Body of pancreas (tissue), 4 donors: ENCODE results near the gene CHST13. TPM values are rescaled to one million over a fixed set of nuclear protein-coding genes. Genes with fewer than 3 reads are reported as not detected.

Experiments
- ATAC-seq: fragments of 150-250 bp; one replicate; pipeline ENCODE4 v1.9.1; 2016
- DNase-seq, 4 donors: peaks; one replicate each; pipeline ENCODE4 v3.0.0-alpha.2; 2019
- H3K27ac ChIP-seq, 4 donors: fragments of 200-600 bp; sonication (generic); 1 replicate in 3 of 4; 2 replicates in 1 of 4; pipeline versions ENCODE4 v1.5.1 to v1.6.1; 2016 to 2019; ENCODE audit warnings: mild to moderate bottlenecking in 1 of 4, mixed read lengths in 1 of 4, moderate library complexity in 1 of 4
- H3K27me3 ChIP-seq, 2 donors: fragments of 200-600 bp; sonication (generic); one replicate each; pipeline ENCODE4 v1.6.0; 2016; ENCODE audit warnings: mild to moderate bottlenecking in 1 of 2
- H3K36me3 ChIP-seq, 2 donors: fragments of 200-600 bp; sonication (generic); replicated peaks in 1 of 2; 2 replicates each; pipeline ENCODE4 v1.5.1; 2016; ENCODE audit warnings: low read depth in 2 of 2; ENCODE audit not compliant: insufficient read depth in 1 of 2
- H3K4me1 ChIP-seq: fragments of 200-600 bp; sonication (generic); one replicate; pipeline ENCODE4 v1.6.0; 2016
- H3K4me3 ChIP-seq, 2 donors: fragments of 200-600 bp; sonication (generic); 1 replicate in 1 of 2; 2 replicates in 1 of 2; pipeline ENCODE4 v1.5.1; 2016 to 2019
- H3K9me3 ChIP-seq, 3 donors: fragments of 200-600 bp; sonication (generic); 1 replicate in 2 of 3; 2 replicates in 1 of 3; pipeline ENCODE4 v1.5.1; 2016
- POLR2A ChIP-seq, 3 donors: fragments of 450-650 bp; IDR thresholded peaks; one replicate each; pipeline ENCODE4 v1.6.1; 2016; ENCODE audit warnings: antibody characterized with exemption in 3 of 3, mild to moderate bottlenecking in 2 of 3
- whole genome bisulfite sequencing, 2 donors: methylation state at CpG; one replicate each; pipeline ENCODE4 v1.1.5; 2017; 5-methylcytosine and 5-hydroxymethylcytosine counted together
- intact Hi-C: fragments of 100-400 bp; cut with DNase I; formaldehyde crosslinking; loops from one replicate; pipeline ENCODE4 v1.15.1; 2023
- total RNA-seq, 2 donors: library from RNA; depleted of rRNA; stranded (reverse); fragments of >200 nt; gene quantifications; one replicate each; pipeline ENCODE4 v1.1.0, GENCODE V29; 2016
- TF ChIP-seq, protein P1 (sequence below), 7 experiments: fragments of 450-650 bp in 4 of 7; fragments of 200-600 bp in 3 of 7; sonication (generic) in 3 of 7; IDR thresholded peaks; one replicate each; pipeline ENCODE4 v1.5.1; 2016 to 2019; ENCODE audit warnings: antibody characterized with exemption in 7 of 7

Gene CHST13
- total RNA-seq, 2 donors from 2014 or later: 2.3 TPM; not detected in 1

DNA sequence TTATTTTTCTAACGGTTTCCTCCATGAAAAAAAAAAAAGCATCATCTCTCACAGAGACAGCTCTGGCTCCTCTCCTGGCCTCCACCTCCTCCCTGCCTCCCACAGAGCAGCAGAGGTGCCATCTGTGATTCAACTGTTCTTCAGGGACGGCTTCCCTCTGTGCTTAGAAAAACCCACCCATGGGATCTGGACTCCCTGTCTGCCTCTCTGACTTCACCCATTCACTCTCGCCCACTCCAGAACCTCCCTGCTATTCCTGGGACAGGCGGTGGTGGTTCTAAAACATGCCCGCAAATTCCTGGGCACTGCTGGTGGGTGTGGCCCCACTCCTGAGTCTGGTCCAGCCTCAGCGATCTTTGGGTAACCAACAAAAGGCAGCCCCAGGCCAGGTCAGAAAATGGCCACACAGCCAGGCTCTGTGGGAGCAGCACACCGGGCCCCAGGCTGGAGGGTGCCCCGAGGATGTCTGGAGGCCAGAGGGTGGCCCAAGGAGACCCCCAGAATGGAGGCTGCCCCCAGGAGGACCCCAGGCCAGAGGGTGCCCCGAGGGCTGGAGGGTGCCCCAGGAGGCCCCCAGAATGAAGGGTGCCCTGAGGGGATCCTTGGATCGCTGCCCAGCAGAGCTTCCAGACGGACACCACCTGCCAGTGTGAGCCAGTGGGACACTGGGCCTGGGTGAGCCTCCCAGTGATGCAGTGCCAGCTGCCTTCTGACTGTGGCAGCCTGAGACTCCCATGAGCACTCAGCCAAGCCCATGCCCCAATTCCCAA, 2.6 kb upstream of the CHST13 start:
- no peaks in the 10 kb centered on the region for H3K27me3 ChIP-seq
- no peaks in the 10 kb centered on the region for H3K9me3 ChIP-seq
- H3K4me3 ChIP-seq: no peak overlapping the region
- H3K4me1 ChIP-seq: peaks cover 14% of the 10 kb centered on the region
- 58 to 78% methylated on average over 6 to 11 of the region's 11 CpGs for WGBS, 2 donors
- intact Hi-C loops: loop anchor here (10.0 kb wide), 1 partner anchor 933 kb away; no protein-coding TSS in a partner anchor
- ATAC-seq: no peak
- no peak for DNase-seq
- H3K36me3 ChIP-seq: no peaks in the 10 kb centered on the region
- TF ChIP-seq, protein P1, sequence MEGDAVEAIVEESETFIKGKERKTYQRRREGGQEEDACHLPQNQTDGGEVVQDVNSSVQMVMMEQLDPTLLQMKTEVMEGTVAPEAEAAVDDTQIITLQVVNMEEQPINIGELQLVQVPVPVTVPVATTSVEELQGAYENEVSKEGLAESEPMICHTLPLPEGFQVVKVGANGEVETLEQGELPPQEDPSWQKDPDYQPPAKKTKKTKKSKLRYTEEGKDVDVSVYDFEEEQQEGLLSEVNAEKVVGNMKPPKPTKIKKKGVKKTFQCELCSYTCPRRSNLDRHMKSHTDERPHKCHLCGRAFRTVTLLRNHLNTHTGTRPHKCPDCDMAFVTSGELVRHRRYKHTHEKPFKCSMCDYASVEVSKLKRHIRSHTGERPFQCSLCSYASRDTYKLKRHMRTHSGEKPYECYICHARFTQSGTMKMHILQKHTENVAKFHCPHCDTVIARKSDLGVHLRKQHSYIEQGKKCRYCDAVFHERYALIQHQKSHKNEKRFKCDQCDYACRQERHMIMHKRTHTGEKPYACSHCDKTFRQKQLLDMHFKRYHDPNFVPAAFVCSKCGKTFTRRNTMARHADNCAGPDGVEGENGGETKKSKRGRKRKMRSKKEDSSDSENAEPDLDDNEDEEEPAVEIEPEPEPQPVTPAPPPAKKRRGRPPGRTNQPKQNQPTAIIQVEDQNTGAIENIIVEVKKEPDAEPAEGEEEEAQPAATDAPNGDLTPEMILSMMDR (IDR thresholded peaks at IDR 0.05): no peak
- no peak for TF ChIP-seq POLR2A (IDR thresholded peaks at IDR 0.05)
- no peak overlapping the region for H3K27ac ChIP-seq

GRCh38 chr3:126522363-126522788, 1.6 kb upstream of the CHST13 start:
- 0 to 2% methylated on average over 2 to 6 of the region's 6 CpGs for WGBS, 2 donors
- Histone ChIP-seq H3K9me3 (no peaks in the 10 kb centered on the region), H3K4me1 (peaks cover 14% of the 10 kb centered on the region), H3K4me3 (no peak overlapping the region), H3K27me3 (no peaks in the 10 kb centered on the region), H3K36me3 (no peaks in the 10 kb centered on the region), H3K27ac (no peak overlapping the region)
- ATAC-seq (no peak), DNase-seq (peak; percentile 55 to 65 (median 58))
- TF ChIP-seq, protein P1 (IDR thresholded peaks at IDR 0.05): peak; percentile 74 to 94 (median 85)
- TF ChIP-seq POLR2A (IDR thresholded peaks at IDR 0.05): no peak
- intact Hi-C loops: loop anchor here (10.0 kb wide), 1 partner anchor 932 kb away; no protein-coding TSS in a partner anchor

DNA sequence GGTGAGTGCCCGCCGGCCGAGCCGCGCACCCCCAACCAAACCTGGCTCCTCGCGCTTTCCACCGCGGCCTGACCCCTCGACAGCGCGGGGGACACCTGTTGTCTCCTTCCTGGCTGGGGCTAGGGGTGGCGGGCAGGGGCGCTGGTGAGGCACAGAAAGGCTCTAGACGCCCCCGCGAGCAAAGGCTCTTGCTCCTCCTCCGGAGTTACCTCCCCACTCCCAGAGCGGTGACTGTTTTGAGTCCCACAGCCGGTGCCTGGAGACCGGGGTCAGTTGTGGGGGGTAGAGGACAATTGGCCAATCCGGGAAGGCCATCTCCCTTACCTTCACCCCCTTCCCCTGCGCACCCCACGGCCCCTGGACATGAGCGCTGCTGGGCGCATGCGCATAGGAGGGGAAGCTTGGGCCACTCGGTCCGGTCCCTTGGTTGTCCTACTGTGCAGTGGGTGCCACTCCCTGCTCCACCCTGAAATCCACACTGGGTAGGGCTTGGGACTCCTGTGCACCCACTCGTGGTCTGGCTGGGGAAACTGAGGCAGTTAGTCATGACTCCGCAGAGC, 554 bp downstream of the CHST13 start:
- intact Hi-C loops: loop anchor here (10.0 kb wide), 1 partner anchor 930 kb away; no protein-coding TSS in a partner anchor
- peak overlapping the region in 1 of 2 donors; percentile 10 for H3K4me3 ChIP-seq
- ATAC-seq (no peak), DNase-seq (no peak)
- no peaks in the 10 kb centered on the region for H3K36me3 ChIP-seq
- H3K9me3 ChIP-seq: no peaks in the 10 kb centered on the region
- TF ChIP-seq POLR2A (IDR thresholded peaks at IDR 0.05): no peak
- TF ChIP-seq, protein P1 (IDR thresholded peaks at IDR 0.05): peak in 1 of 7 experiments; percentile 0
- H3K27me3 ChIP-seq: no peaks in the 10 kb centered on the region
- H3K27ac ChIP-seq: no peak overlapping the region
- WGBS, 2 donors: 5% methylated on average over 31 of the region's 31 CpGs; no CpG with 5 or more reads in 1 of the 2 donors
- H3K4me1 ChIP-seq: peaks cover 27% of the 10 kb centered on the region

GRCh38 chr3:126525091-126525852, 1.3 kb downstream of the CHST13 start:
- Histone ChIP-seq H3K4me3 (no peak overlapping the region), H3K4me1 (peaks cover 29% of the 10 kb centered on the region), H3K27ac (no peak overlapping the region), H3K36me3 (no peaks in the 10 kb centered on the region), H3K9me3 (no peaks in the 10 kb centered on the region), H3K27me3 (no peaks in the 10 kb centered on the region)
- 81 to 82% methylated on average over 8 to 12 of the region's 12 CpGs for WGBS, 2 donors
- ATAC-seq (no peak), DNase-seq (no peak)
- TF ChIP-seq, protein P1 (IDR thresholded peaks at IDR 0.05): no peak
- TF ChIP-seq POLR2A (IDR thresholded peaks at IDR 0.05): no peak
- intact Hi-C loops: loop anchor here (10.0 kb wide), 1 partner anchor 930 kb away; no protein-coding TSS in a partner anchor
